GM18498 (cell line): Measurements from ENCODE around the gene UBIAD1.
"Not testable (repeated sequence)": the region's sequence is repeated elsewhere in the genome, so short reads cannot be mapped to it uniquely, and the experiment has no call there.

Source experiments
- ATAC-seq: cut with Tn5 transposase; IDR thresholded peaks from one replicate; pipeline ENCODE4 v1.9.1; 2021; ENCODE audit warnings: mild to moderate bottlenecking, moderate library complexity; ENCODE audit not compliant: unreplicated experiment

The UBIAD1 gene, protein sequence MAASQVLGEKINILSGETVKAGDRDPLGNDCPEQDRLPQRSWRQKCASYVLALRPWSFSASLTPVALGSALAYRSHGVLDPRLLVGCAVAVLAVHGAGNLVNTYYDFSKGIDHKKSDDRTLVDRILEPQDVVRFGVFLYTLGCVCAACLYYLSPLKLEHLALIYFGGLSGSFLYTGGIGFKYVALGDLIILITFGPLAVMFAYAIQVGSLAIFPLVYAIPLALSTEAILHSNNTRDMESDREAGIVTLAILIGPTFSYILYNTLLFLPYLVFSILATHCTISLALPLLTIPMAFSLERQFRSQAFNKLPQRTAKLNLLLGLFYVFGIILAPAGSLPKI

GRCh38 chr1:11272832-11273594 is at the start of gene UBIAD1:
TSS of gene UBIAD1 (plus strand) at chr1:11273198. CDS start at chr1:11273532, 334 bp downstream.
- ATAC-seq = peak; percentile 80

GRCh38 chr1:11227106-11228077 is 45.6 kb upstream of the UBIAD1 start:
- peak; percentile 87 for ATAC-seq

DNA sequence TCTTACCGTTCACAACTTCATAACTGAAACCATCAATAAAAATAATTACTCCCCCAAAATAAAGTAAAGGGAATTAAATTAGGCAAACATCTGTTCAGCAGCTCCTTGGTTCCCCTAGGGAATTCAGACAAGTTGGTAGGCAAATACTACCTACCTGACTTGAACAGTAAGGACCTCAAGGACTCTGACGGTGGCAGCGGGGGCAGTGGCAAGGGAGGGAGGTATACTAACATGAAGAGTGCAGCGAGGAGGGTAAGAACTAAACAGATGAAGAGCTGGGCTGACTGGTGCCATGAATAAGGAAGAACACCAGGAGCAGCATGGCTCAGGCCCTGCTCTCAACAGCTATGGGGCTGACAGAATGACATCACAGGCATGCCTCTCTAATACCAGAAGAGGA is 43.8 kb upstream of the UBIAD1 start:
- no peak for ATAC-seq

- no peak for ATAC-seq
Observed at GRCh38 chr1:11233208-11233607, 39.8 kb upstream of the UBIAD1 start.

DNA sequence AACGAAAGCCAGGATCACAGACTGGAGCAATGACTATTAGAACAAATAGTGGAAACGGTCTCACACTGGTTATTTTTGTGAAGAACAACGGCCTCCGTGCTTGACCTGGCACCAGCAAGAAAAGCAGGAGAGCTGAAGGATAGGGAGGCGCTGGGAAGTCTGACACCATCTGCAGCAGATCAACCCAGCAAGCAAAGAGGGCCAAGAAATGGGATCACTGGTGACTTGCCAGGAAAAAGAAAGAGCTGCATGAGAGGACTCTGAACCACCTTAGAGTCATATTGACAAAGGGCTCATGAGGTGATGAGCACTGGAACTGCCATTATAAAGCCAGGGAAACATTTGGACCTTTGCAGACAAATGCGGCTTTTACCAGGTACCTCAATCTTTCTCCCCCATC is 35.6 kb upstream of the UBIAD1 start:
- ATAC-seq = no peak

- ATAC-seq = no peak
Observed at GRCh38 chr1:11238311-11238710, 34.7 kb upstream of the UBIAD1 start.

GRCh38 chr1:11245248-11245647 is 27.8 kb upstream of the UBIAD1 start:
- ATAC-seq = no peak

GRCh38 chr1:11245904-11246719 is 26.9 kb upstream of the UBIAD1 start:
- ATAC-seq = no peak

GRCh38 chr1:11248169-11248568 is 24.8 kb upstream of the UBIAD1 start:
- no peak for ATAC-seq

GRCh38 chr1:11252538-11252937 is 20.5 kb upstream of the UBIAD1 start:
- no peak for ATAC-seq

DNA sequence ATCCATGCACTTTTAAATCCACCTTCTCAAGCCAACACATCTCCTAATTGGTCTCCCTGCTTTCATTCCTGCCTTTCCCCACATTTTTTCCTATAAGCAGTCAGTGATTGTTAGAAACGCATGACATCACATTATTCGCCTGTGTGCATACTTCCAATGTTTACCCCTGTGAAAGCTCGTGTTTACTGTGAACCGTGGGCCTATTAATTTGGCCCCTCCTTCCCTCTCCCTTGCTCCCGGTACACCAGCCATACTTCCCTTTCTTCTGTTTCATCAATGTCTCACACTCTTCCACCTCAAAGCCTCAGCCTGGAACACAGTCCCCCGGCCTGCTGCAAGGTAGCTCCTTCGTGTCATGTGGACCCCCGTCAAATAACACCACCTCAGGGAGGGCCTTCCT is 19.8 kb upstream of the UBIAD1 start:
- no peak for ATAC-seq

- no peak for ATAC-seq
Observed at GRCh38 chr1:11256299-11256698, 16.7 kb upstream of the UBIAD1 start.

- peak; percentile 98 for ATAC-seq
Observed at GRCh38 chr1:11262171-11263049, 10.6 kb upstream of the UBIAD1 start, which contains the start of gene MTOR. TSS of gene MTOR (minus strand) at chr1:11262551. CDS start at chr1:11259409, 3,142 bp downstream.

GRCh38 chr1:11266268-11267074 is 6.5 kb upstream of the UBIAD1 start:
- no peak for ATAC-seq

GRCh38 chr1:11267350-11268337 is 5.4 kb upstream of the UBIAD1 start:
- ATAC-seq = not testable (repeated sequence)

GRCh38 chr1:11272544-11272831 is 510 bp upstream of the UBIAD1 start:
- ATAC-seq = no peak

DNA sequence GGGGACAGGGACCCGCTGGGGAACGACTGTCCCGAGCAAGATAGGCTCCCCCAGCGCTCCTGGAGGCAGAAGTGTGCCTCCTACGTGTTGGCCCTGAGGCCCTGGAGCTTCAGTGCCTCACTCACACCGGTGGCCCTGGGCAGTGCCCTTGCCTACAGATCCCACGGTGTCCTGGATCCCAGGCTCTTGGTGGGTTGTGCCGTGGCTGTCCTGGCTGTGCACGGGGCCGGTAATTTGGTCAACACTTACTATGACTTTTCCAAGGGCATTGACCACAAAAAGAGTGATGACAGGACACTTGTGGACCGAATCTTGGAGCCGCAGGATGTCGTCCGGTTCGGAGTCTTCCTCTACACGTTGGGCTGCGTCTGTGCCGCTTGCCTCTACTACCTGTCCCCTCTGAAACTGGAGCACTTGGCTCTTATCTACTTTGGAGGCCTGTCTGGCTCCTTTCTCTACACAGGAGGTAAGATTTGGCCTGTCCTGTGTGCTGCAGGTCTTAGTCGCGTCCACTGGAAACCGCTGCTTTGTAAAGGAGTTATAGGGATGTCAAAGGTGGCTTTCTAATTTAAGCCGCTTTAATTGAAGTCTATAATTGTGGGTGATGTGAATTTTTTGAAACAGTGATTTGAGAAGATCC is 717 bp downstream of the UBIAD1 start:
- peak; percentile 42 for ATAC-seq
